Limb (tissue), 2 donors: ENCODE results near the gene WNK1.

ENCODE experiments used
- DNase-seq, 2 donors: peaks; one replicate each; pipeline ENCODE4 v3.0.0-alpha.2; 2016; ENCODE audit errors: extremely low spot score in 2 of 2

The WNK1 gene

GRCh38 chr12:949453-950191, 197.2 kb downstream of the WNK1 start, which contains the start of gene RAD52:
RAD52 (minus strand) TSS chr12:949694; CDS start chr12:933058, 16,636 bp downstream.
- DNase-seq, result peak; percentile 99 to 100

GRCh38 chr12:951176-951575, 198.8 kb downstream of the WNK1 start:
- DNase-seq, result no peak

GRCh38 chr12:953776-954175, 201.4 kb downstream of the WNK1 start:
- DNase-seq, result no peak

GRCh38 chr12:954741-955140, 202.4 kb downstream of the WNK1 start:
- DNase-seq, result no peak

- no peak for DNase-seq
Observed at GRCh38 chr12:955939-956338, 203.6 kb downstream of the WNK1 start.

- peak in 1 of 2 donors; percentile 2 for DNase-seq
Observed at GRCh38 chr12:958588-959123, 206.3 kb downstream of the WNK1 start.
